Activated T-helper 1 cell treated with anti-CD3 and anti-CD28 coated beads, Interleukin-2, amount 50 U/mL, for 16 hours (primary cell): ENCODE data around the gene PPP2R3C.
"Not testable (repeated sequence)": the region's sequence is repeated elsewhere in the genome, so short reads cannot be mapped to it uniquely, and the experiment has no call there.

ENCODE experiments used
- DNase-seq, 2 donors: peaks; one replicate each; pipeline ENCODE4 v3.0.0-alpha.2; 2020; ENCODE audit warnings: low read depth in 1 of 2, low spot score in 1 of 2

The PPP2R3C gene

GRCh38 chr14:35121887-35122695 is at the start of gene PPP2R3C, which contains the start of gene PRORP:
Gene PPP2R3C, minus strand, starts transcription at chr14:35121990. Its CDS starts 31 bp downstream, at chr14:35121959.
Gene PRORP, plus strand, starts transcription at chr14:35122552. Its CDS starts 694 bp downstream, at chr14:35123246.
- DNase-seq: peak; percentile 73 to 81

- no peak for DNase-seq
These were observed 45.7 kb upstream of the PPP2R3C start for GRCh38 chr14:35167496-35167895.

GRCh38 chr14:35164849-35165248 is 43.1 kb upstream of the PPP2R3C start:
- no peak for DNase-seq

- DNase-seq: no peak
These were observed 41.6 kb upstream of the PPP2R3C start for GRCh38 chr14:35163384-35163783.

- no peak for DNase-seq
These were observed 39.4 kb upstream of the PPP2R3C start for GRCh38 chr14:35161231-35161630.

GRCh38 chr14:35159742-35160409 is 38.1 kb upstream of the PPP2R3C start:
- no peak for DNase-seq

- DNase-seq: no peak
These were observed 37.3 kb upstream of the PPP2R3C start for GRCh38 chr14:35158951-35159653.

- DNase-seq: no peak
These were observed 36.7 kb upstream of the PPP2R3C start for GRCh38 chr14:35158491-35158890.

- no peak for DNase-seq
These were observed 34.2 kb upstream of the PPP2R3C start for GRCh38 chr14:35155962-35156361.

GRCh38 chr14:35154016-35154415 is 32.2 kb upstream of the PPP2R3C start:
- no peak for DNase-seq

GRCh38 chr14:35152531-35152930 is 30.7 kb upstream of the PPP2R3C start:
- DNase-seq: not testable (repeated sequence)

- DNase-seq: no peak
These were observed 27.4 kb upstream of the PPP2R3C start for GRCh38 chr14:35149239-35149638.

GRCh38 chr14:35147711-35148110 is 25.9 kb upstream of the PPP2R3C start:
- no peak for DNase-seq

GRCh38 chr14:35147186-35147585 is 25.4 kb upstream of the PPP2R3C start:
- DNase-seq: no peak

GRCh38 chr14:35146711-35147149 is 24.9 kb upstream of the PPP2R3C start:
- DNase-seq: no peak

- no peak for DNase-seq
These were observed 22.2 kb upstream of the PPP2R3C start for GRCh38 chr14:35144029-35144428.

GRCh38 chr14:35140718-35141581 is 19.2 kb upstream of the PPP2R3C start:
- no peak for DNase-seq

GRCh38 chr14:35138585-35138984 is 16.8 kb upstream of the PPP2R3C start:
- DNase-seq: no peak

GRCh38 chr14:35134329-35135123 is 12.7 kb upstream of the PPP2R3C start:
- no peak for DNase-seq
